Neuronal stem cell (in vitro differentiated cells): ENCODE measurements around the gene PRKN.
A peak's percentile ranks its signal among the peaks of the same experiment; 100 is the strongest.

Source experiments
- DNase-seq: peaks from one replicate; pipeline ENCODE4 v3.0.0-alpha.2; 2013; ENCODE audit warnings: low spot score
- H2AFZ ChIP-seq: one replicate; pipeline ENCODE4 v1.6.1; 2013; ENCODE audit warnings: mild to moderate bottlenecking, low read length, inconsistent platforms
- H2AK5ac ChIP-seq: 2 replicates; pipeline ENCODE4 v1.6.1; 2013; ENCODE audit warnings: low read depth, mild to moderate bottlenecking, inconsistent platforms, low read length, moderate library complexity, mixed read lengths
- H2BK120ac ChIP-seq: 2 replicates; pipeline ENCODE4 v1.6.1; 2013; ENCODE audit warnings: low read depth, mild to moderate bottlenecking, inconsistent platforms, low read length, moderate library complexity, mixed read lengths
- H2BK12ac ChIP-seq: one replicate; pipeline ENCODE4 v1.6.1; 2013; ENCODE audit warnings: low read length, inconsistent platforms
- H2BK15ac ChIP-seq: 2 replicates; pipeline ENCODE4 v1.6.1; 2013; ENCODE audit warnings: mild to moderate bottlenecking, low read length, inconsistent platforms, mixed read lengths
- H2BK5ac ChIP-seq: one replicate; pipeline ENCODE4 v1.6.1; 2013; ENCODE audit warnings: inconsistent platforms, mild to moderate bottlenecking, low read length, moderate library complexity
- H3K14ac ChIP-seq: one replicate; pipeline ENCODE4 v1.6.1; 2013; ENCODE audit warnings: low read length, inconsistent platforms
- H3K18ac ChIP-seq: 2 replicates; pipeline ENCODE4 v1.6.1; 2013; ENCODE audit warnings: low read length, inconsistent platforms
- H3K23ac ChIP-seq: 2 replicates; pipeline ENCODE4 v1.6.1; 2013; ENCODE audit warnings: low read depth, mild to moderate bottlenecking, mixed read lengths, low read length, inconsistent platforms; ENCODE audit not compliant: poor library complexity
- H3K27ac ChIP-seq: replicated peaks from 3 replicates; pipeline ENCODE4 v1.5.1; 2013; ENCODE audit warnings: low read length, inconsistent platforms
- H3K27me3 ChIP-seq, 3 experiments: 2 replicates each; pipeline ENCODE4 v1.6.1; 2013; ENCODE audit warnings: low read length in 3 of 3, mild to moderate bottlenecking in 2 of 3, inconsistent platforms in 1 of 3, low read depth in 1 of 3, mixed read lengths in 1 of 3, moderate library complexity in 1 of 3; ENCODE audit not compliant: control insufficient read depth in 3 of 3, insufficient read depth in 3 of 3
- H3K36me3 ChIP-seq, 2 donors: replicated peaks in 1 of 2; 2 replicates each; pipeline ENCODE4 v1.6.1; 2013; ENCODE audit warnings: low read length in 2 of 2; ENCODE audit not compliant: control insufficient read depth in 2 of 2, insufficient read depth in 2 of 2
- H3K4ac ChIP-seq: 2 replicates; pipeline ENCODE4 v1.6.1; 2013; ENCODE audit warnings: inconsistent platforms, mild to moderate bottlenecking, low read length, moderate library complexity
- H3K4me1 ChIP-seq, 2 donors: 1 replicate in 1 of 2; 2 replicates in 1 of 2; pipeline ENCODE4 v1.6.1; 2013; ENCODE audit warnings: low read length in 2 of 2, low read depth in 1 of 2; ENCODE audit not compliant: control insufficient read depth in 2 of 2, insufficient read depth in 1 of 2
- H3K4me2 ChIP-seq: one replicate; pipeline ENCODE4 v1.6.1; 2013; ENCODE audit warnings: mild to moderate bottlenecking, low read length, inconsistent platforms; ENCODE audit not compliant: insufficient read depth, poor library complexity, severe bottlenecking
- H3K4me3 ChIP-seq, 2 donors: 2 replicates each; pipeline ENCODE4 v1.5.1; 2013; ENCODE audit warnings: low read length in 2 of 2, mild to moderate bottlenecking in 2 of 2, inconsistent platforms in 1 of 2, moderate library complexity in 1 of 2
- H3K79me1 ChIP-seq: one replicate; pipeline ENCODE4 v1.6.1; 2013; ENCODE audit warnings: low read depth, mild to moderate bottlenecking, inconsistent platforms, low read length, moderate library complexity
- H3K9ac ChIP-seq: one replicate; pipeline ENCODE4 v1.6.1; 2013; ENCODE audit warnings: mild to moderate bottlenecking, low read depth, low read length, inconsistent platforms; ENCODE audit not compliant: poor library complexity
- H3K9me3 ChIP-seq, 2 donors: replicated peaks in 1 of 2; 2 replicates each; pipeline versions ENCODE3 to v1.6.1; 2013; ENCODE audit warnings: low read length in 2 of 2, mild to moderate bottlenecking in 2 of 2, inconsistent platforms in 1 of 2, low read depth in 1 of 2, mixed read lengths in 1 of 2, moderate library complexity in 1 of 2; ENCODE audit not compliant: control insufficient read depth in 2 of 2, insufficient read depth in 1 of 2
- H4K8ac ChIP-seq: one replicate; pipeline ENCODE4 v1.6.1; 2013; ENCODE audit warnings: low read depth, mild to moderate bottlenecking, inconsistent platforms, low read length, moderate library complexity
- H4K91ac ChIP-seq: one replicate; pipeline ENCODE4 v1.6.1; 2013; ENCODE audit warnings: low read length, low read depth, mild to moderate bottlenecking, inconsistent platforms; ENCODE audit not compliant: poor library complexity
- WGBS, 2 donors: extraction: QIAGEN DNeasy Blood & Tissue Kit; methylation state at CpG; one replicate each; pipeline ENCODE4 v1.1.7; 2013; ENCODE audit warnings: missing lambda C conversion rate in 2 of 2, mixed read lengths in 1 of 2; ENCODE audit not compliant: insufficient read length in 2 of 2, insufficient replicate concordance in 1 of 2; ENCODE audit errors: extremely low coverage in 2 of 2; 5-methylcytosine and 5-hydroxymethylcytosine counted together

Gene PRKN

DNA sequence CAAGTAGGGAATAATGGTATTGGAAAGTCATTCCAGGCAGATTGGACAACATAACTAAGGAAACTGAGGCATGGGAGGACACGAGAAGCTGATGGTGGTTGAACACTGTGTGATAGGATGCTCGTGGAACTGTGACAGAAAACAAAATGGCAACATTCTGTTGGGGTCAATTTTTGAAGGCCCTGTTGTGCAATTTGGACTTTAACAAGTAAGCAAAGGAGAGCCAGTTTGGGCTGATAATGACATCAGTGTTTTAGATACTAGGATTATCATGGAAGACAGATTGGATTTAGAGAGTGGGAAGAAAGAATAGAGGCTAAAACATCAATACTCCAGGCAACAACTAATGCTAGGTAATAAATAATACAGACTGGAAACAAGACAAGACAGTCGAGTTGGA lies 53.1 kb downstream of the PRKN start:
- Histone ChIP-seq H2BK120ac (no peak overlapping the region), H4K91ac (no peak overlapping the region), H2AFZ (no peak overlapping the region), H2BK12ac (no peak overlapping the region), H3K14ac (no peak overlapping the region), H3K4me1 (peaks cover 4 to 10% of the 10 kb centered on the region in 2 donors), H3K23ac (no peak overlapping the region), H2BK5ac (no peak overlapping the region), H3K36me3 (no peaks in the 10 kb centered on the region), H3K9me3 (no peaks in the 10 kb centered on the region), H2BK15ac (no peak overlapping the region), H3K79me1 (no peaks in the 10 kb centered on the region), H3K9ac (no peak overlapping the region), H3K27ac (no peak overlapping the region), H3K4ac (no peak overlapping the region), H3K27me3 (no peaks in the 10 kb centered on the region), H3K4me2 (no peak overlapping the region), H3K18ac (no peak overlapping the region), H3K4me3 (no peak overlapping the region), H4K8ac (no peak overlapping the region), H2AK5ac (no peak overlapping the region)
- DNase-seq, result no peak
- no CpG with 5 or more reads among the region's 3 CpGs for WGBS, 2 donors

DNA sequence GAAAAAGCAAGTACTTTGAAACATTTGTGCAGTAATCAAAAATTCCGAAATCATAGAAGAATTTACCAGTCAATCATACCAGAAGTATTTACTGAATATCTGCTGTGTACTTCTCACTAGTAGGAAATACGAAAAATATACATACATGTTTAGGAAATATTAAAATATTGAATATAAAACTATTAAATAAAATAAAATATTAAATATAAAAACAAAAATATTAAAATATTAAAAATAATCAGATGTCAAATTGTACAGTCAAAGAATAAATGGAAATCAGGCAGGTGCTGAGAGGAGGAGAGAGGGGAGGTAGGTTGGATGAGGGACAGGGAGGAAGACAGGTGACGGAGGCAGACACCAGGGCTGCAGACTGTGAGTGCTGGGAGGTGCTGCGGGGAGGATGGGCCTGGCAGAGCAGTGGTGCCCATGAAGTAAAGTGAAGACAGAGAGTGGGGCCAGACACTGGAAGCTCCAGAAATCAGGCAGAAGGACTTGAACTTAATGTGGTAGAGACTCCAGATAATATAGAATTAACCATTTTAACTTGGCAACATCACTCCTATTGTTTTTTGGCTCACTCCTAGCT lies 55.9 kb downstream of the PRKN start:
- H3K9ac ChIP-seq, result no peak overlapping the region
- H2AFZ ChIP-seq, result no peak overlapping the region
- DNase-seq, result no peak
- no peak overlapping the region for H4K8ac ChIP-seq
- peaks cover 6 to 10% of the 10 kb centered on the region in 2 donors for H3K4me1 ChIP-seq
- H3K27ac ChIP-seq, result no peak overlapping the region
- H3K4ac ChIP-seq, result no peak overlapping the region
- no CpG with 5 or more reads among the region's 4 CpGs for WGBS, 2 donors
- peak overlapping the region; percentile 93 for H3K23ac ChIP-seq
- H3K36me3 ChIP-seq, result peaks cover 0 to 2% of the 10 kb centered on the region in 2 donors
- no peaks in the 10 kb centered on the region for H3K79me1 ChIP-seq
- H3K9me3 ChIP-seq, result peaks cover 0 to 3% of the 10 kb centered on the region in 2 donors
- H3K27me3 ChIP-seq, result no peaks in the 10 kb centered on the region
- no peak overlapping the region for H2AK5ac ChIP-seq
- no peak overlapping the region for H3K14ac ChIP-seq
- H3K4me3 ChIP-seq, result no peak overlapping the region
- peak overlapping the region; percentile 78 for H3K18ac ChIP-seq
- no peak overlapping the region for H4K91ac ChIP-seq
- H2BK12ac ChIP-seq, result no peak overlapping the region
- H2BK120ac ChIP-seq, result no peak overlapping the region
- no peak overlapping the region for H3K4me2 ChIP-seq
- H2BK5ac ChIP-seq, result no peak overlapping the region
- no peak overlapping the region for H2BK15ac ChIP-seq

DNA sequence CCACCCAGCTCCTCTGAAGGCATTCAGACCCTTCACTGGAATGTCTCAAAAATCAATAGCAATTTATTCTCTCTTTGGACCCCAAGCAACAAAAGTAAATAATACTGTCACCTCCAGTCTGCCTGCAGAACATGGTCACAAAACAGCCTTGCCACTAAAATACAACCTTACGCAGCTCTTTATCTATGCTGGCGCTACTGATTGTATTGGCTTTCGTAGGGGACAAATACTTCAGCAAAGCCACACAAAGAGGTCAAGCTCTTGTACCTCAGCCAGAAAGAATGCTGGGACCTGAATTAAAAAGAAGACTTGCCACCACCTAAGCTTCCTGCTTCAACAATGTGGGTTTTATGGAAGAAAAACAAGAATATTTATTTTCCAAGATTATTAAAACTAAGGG lies 57.2 kb downstream of the PRKN start:
- H3K4me3 ChIP-seq, result no peak overlapping the region
- no peak overlapping the region for H2BK15ac ChIP-seq
- no peak overlapping the region for H4K8ac ChIP-seq
- no peak overlapping the region for H3K4ac ChIP-seq
- peak; percentile 35 for DNase-seq
- H2BK120ac ChIP-seq, result no peak overlapping the region
- WGBS, 2 donors, result no CpG with 5 or more reads among the region's 3 CpGs
- H3K4me1 ChIP-seq, result peaks cover 6 to 10% of the 10 kb centered on the region in 2 donors
- H2AFZ ChIP-seq, result peak overlapping the region; percentile 25
- H3K79me1 ChIP-seq, result no peaks in the 10 kb centered on the region
- H3K27me3 ChIP-seq, result no peaks in the 10 kb centered on the region
- peaks cover 3 to 6% of the 10 kb centered on the region in 2 donors for H3K9me3 ChIP-seq
- H3K27ac ChIP-seq, result peak overlapping the region; percentile 58
- no peak overlapping the region for H4K91ac ChIP-seq
- no peak overlapping the region for H2BK5ac ChIP-seq
- H2AK5ac ChIP-seq, result no peak overlapping the region
- no peak overlapping the region for H3K4me2 ChIP-seq
- H3K23ac ChIP-seq, result no peak overlapping the region
- no peak overlapping the region for H3K14ac ChIP-seq
- H3K18ac ChIP-seq, result no peak overlapping the region
- H3K36me3 ChIP-seq, result peaks cover 0 to 2% of the 10 kb centered on the region in 2 donors
- no peak overlapping the region for H2BK12ac ChIP-seq
- H3K9ac ChIP-seq, result no peak overlapping the region

GRCh38 chr6:162666246-162666645 lies 61.3 kb downstream of the PRKN start:
- H3K27me3 ChIP-seq, result no peaks in the 10 kb centered on the region
- no peak overlapping the region for H2BK12ac ChIP-seq
- H4K8ac ChIP-seq, result no peak overlapping the region
- peaks cover 0 to 2% of the 10 kb centered on the region in 2 donors for H3K36me3 ChIP-seq
- H3K79me1 ChIP-seq, result no peaks in the 10 kb centered on the region
- no CpG with 5 or more reads among the region's 2 CpGs for WGBS, 2 donors
- H2BK15ac ChIP-seq, result no peak overlapping the region
- no peak overlapping the region for H3K4me3 ChIP-seq
- no peak overlapping the region for H2BK5ac ChIP-seq
- no peak overlapping the region for H3K9ac ChIP-seq
- peaks cover 3 to 22% of the 10 kb centered on the region in 2 donors for H3K9me3 ChIP-seq
- no peak overlapping the region for H2AFZ ChIP-seq
- DNase-seq, result no peak
- H3K23ac ChIP-seq, result no peak overlapping the region
- no peak overlapping the region for H3K27ac ChIP-seq
- no peak overlapping the region for H3K14ac ChIP-seq
- no peak overlapping the region for H3K4me2 ChIP-seq
- no peak overlapping the region for H2BK120ac ChIP-seq
- no peak overlapping the region for H3K18ac ChIP-seq
- peaks cover 4 to 7% of the 10 kb centered on the region in 2 donors for H3K4me1 ChIP-seq
- no peak overlapping the region for H3K4ac ChIP-seq
- no peak overlapping the region for H4K91ac ChIP-seq
- no peak overlapping the region for H2AK5ac ChIP-seq
